ENCODE results near the gene OR10P1.

DNA sequence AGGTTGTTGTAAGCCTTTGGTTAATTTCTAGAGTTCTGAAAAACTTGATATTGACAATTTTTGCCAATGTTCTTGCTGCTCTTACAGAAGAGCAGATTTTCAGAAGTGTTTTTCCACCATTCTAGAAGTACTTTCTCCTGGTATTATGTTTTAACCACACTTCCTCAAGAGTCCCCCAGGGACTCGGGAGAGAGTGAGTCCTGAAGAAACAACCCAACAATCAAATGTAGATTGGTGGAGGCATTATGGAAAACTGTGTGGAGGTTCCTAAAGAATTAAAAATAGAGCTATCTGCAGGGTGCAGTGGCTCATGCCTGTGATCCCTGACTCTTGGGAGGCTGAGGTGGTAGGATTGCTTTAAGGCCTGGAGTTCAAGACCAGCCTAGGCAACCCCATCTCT, 26.7 kb downstream of the OR10P1 start:
- TF ChIP-seq, protein P1, sequence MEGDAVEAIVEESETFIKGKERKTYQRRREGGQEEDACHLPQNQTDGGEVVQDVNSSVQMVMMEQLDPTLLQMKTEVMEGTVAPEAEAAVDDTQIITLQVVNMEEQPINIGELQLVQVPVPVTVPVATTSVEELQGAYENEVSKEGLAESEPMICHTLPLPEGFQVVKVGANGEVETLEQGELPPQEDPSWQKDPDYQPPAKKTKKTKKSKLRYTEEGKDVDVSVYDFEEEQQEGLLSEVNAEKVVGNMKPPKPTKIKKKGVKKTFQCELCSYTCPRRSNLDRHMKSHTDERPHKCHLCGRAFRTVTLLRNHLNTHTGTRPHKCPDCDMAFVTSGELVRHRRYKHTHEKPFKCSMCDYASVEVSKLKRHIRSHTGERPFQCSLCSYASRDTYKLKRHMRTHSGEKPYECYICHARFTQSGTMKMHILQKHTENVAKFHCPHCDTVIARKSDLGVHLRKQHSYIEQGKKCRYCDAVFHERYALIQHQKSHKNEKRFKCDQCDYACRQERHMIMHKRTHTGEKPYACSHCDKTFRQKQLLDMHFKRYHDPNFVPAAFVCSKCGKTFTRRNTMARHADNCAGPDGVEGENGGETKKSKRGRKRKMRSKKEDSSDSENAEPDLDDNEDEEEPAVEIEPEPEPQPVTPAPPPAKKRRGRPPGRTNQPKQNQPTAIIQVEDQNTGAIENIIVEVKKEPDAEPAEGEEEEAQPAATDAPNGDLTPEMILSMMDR (IDR thresholded peaks at IDR 0.05), result no peak
- TF ChIP-seq POLR2A (IDR thresholded peaks at IDR 0.05), result no peak

All from Peyer's patch (tissue), 4 donors.